HG03066 (cell line): ENCODE data around the gene MPZL3.

ENCODE experiments used
- ATAC-seq: cut with Tn5 transposase; IDR thresholded peaks from one replicate; pipeline ENCODE4 v1.9.1; 2021; ENCODE audit warnings: low read depth; ENCODE audit not compliant: unreplicated experiment

Gene MPZL3, protein sequence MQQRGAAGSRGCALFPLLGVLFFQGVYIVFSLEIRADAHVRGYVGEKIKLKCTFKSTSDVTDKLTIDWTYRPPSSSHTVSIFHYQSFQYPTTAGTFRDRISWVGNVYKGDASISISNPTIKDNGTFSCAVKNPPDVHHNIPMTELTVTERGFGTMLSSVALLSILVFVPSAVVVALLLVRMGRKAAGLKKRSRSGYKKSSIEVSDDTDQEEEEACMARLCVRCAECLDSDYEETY

DNA sequence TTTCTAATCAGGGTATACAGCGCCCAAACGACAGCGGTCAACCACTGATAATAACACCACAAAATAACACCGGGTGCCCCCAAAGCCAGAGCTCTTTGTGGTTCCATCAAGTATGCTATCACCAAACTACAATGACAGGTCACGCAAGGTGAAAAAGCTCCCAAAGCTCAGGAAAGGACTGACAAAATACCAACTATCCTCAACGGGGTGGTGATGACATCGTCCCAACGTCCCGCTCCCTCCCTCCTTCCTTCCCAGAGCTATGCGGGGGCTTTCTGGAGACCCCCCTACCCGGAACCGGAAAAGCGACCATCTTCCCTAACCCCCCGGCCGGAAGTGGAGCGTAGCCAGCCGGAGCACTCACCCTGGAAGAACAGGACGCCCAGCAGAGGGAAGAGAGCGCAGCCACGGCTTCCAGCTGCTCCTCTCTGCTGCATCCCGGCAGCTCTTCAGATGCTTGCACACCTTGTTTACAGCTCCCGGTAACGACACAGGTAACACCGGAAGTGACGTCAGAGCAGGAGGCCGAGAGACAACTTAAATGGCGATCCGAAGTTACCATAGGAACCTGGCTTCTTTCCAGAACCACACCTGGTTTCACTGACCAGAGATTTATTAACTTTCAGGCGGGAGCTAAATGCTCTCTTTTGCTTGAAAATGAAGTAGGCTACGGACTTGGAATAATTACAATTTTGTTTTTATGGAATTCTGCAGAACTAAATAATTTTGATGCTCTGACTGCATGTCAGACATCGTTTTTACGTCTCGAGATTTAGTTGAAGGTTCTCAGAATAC, at the start of gene MPZL3:
TSS of gene MPZL3 (minus strand) at position 508 of the 795 bp plus-strand sequence. CDS start at position 437, 71 bp downstream.
- peak; percentile 77 for ATAC-seq

- ATAC-seq: no peak
Measured at GRCh38 chr11:118301600-118302195, 49.5 kb upstream of the MPZL3 start.

DNA sequence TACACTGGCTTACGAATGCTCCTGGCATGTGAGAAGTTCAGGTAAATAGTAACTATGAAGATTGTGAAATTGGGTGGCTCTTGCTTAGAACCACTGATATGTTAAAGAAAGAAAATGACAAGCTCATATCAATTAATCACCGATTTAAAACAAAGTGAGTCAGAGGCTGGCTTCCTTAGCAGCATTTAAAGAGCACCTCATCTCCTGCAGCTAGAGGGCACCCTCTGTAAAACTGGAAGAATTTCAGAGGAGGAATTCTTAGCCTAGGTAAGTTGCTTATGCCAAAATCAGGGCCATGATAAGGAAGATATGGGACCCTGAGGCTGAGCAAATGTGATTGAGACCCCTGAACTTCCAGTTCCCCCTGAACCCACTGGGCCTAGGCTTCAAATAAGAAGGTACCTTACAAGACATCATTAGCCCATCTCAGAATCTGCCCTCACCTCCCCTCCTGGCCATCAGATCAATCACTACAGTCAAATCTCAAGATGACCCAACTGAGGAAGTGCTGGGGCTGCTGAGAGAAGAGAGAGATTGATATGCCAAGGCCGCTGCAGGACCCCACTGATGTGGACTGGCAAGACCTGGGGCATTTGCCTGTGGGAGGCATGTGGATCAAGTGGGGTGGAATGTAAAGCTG, 43.8 kb upstream of the MPZL3 start:
- no peak for ATAC-seq

- no peak for ATAC-seq
Measured at GRCh38 chr11:118295199-118295598, 43.0 kb upstream of the MPZL3 start.

DNA sequence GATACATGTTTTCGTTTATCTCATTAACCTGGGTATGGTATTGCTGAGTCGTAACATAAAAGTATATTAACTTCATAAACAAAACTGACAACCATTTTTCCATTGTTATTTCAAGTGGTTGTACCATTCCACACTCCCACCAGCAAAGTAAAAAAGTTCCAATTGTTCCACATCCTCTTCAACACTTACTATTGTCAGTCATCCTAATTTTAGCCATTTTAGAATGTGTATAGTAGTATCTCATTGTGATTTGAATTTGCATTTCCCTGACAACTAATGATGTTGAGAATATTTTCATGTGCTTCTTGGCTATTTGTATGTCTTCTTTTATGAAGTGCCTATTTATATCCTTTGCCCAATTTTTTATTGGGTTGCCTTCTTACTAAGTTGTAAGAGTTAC, 41.9 kb upstream of the MPZL3 start:
- no peak for ATAC-seq

DNA sequence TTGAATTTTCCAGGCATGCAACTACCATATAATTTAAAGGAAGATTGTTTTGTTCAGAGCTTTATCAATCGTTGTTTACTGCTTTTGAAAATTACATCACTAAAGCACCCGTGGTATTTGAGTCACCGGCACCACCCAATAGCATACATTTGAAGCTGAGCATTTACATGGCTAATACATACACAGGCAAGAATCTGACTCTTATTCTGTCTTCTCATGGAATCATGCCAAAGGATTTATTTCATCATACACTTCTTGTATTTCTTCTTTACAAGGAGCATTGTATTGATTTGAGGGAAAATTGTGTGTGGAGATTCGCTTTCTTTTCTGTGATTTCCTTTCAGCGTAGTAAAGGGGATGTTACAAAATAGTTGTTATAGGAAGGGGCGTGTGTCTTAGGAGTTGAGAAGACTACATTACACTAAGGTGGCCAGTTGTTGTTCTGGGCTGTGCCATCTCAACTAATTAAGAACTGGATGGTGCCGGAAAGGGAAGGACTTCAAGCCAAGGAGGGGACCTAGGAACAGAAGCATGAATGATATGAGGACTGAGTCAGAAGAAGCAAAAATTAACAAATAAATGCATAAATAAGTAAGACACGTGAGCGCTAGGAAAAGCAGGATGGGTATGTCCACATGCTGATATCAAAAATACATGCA, 39.4 kb upstream of the MPZL3 start:
- no peak for ATAC-seq

DNA sequence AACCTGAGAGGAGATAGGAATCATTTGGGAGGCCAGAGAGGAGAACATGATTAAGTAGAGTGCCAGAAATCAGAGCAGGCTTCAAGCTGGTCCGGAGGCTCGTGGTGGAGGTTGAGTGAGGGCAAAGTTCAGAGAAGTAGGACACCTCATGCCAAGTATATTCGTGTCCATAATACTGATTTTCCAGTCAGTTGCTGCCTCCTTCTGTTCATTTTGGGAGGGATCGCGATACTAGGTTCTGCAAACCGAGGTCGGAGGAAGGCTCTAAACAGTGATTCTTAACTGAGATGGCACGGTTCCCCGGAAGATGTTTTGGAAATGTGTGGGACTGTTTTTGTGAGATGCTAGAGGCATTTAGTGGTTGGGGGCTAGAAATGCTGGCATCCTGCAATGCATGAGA, 38.8 kb upstream of the MPZL3 start:
- no peak for ATAC-seq

DNA sequence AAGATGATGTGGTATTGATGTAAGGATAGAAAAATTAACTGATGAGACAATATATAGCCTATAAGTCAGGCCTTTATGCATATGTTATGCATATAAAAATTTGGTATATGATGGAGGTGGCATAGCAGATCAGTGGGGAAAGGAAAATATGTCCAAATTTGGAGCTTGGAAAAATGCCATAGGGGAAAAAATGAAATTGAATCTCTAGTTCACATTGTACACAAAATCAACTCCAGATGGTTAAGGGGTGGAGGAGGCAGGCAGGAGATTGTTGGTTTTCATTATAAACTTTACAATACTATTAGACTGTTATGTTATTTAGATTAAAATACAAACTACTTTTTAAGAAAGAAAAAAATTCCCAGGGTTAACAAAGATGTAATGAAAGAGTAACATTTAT, 37.2 kb upstream of the MPZL3 start:
- ATAC-seq: no peak

DNA sequence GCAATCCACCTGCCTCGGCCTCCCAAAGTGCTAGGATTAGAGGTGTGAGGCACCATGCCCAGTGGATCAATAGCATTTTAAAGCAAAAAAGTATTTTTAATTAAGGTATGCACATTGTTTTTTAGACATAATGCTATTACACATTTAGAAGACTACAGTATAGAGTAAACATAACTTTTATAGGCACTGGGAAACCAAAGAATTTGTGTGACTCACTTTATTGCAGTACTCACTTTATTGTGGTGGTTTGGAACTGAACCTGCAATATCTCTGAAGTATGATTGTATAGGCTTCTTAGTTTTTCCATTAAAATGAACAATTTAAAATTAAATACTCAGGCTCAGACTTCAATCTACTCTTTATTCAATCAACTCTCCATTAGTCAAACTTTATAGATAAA, 34.8 kb upstream of the MPZL3 start:
- no peak for ATAC-seq

- ATAC-seq: no peak
Measured at GRCh38 chr11:118286545-118286944, 34.4 kb upstream of the MPZL3 start.

- ATAC-seq: no peak
Measured at GRCh38 chr11:118283756-118284350, 31.7 kb upstream of the MPZL3 start.

DNA sequence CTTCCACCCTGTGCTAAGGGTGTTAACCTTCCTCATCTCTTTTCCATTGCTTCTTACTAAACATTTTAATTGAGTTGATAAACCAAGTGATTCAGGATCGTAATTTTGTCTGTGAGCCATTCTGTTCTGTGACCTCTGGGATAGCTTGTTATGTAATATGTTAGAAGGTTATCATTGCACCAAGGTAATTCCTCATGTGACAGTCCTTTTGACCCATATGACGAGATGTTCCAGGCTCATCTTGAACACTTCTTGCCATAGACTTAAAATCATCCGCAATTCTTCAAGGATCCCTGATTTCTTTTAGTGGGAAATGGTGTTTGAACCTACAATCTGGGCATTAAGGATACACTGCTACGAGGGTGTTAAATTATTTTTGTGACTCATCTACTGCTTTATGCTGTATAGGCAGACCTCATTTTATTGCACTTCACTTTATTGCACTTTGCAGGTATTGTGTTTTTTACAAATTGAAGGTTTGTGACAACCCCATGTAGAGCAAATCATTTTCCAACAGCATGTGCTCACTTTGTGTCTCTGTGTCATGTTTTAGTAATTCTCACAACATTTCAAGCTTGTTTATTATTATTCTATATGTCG, 31.0 kb upstream of the MPZL3 start:
- no peak for ATAC-seq

- ATAC-seq: no peak
Measured at GRCh38 chr11:118282606-118283005, 30.4 kb upstream of the MPZL3 start.

DNA sequence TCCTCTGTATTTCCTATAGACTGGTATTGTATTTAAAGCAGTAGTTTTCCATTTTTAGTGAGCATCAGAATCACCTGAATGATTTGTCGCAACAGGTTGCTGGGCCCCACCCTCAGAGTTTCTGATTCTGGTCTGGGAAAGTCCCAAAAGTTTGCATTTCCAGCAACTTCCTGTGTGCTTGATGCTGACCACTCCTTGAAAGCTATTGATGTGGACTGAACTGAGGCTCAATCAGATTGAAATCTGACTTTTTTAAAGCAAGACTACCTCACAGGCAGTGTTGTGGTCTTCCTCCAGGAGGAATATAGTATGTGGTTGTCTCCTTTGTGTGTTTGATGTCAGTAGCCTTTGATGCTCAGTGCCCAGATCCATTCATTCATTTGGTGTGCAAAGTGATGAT, 29.1 kb upstream of the MPZL3 start:
- no peak for ATAC-seq

DNA sequence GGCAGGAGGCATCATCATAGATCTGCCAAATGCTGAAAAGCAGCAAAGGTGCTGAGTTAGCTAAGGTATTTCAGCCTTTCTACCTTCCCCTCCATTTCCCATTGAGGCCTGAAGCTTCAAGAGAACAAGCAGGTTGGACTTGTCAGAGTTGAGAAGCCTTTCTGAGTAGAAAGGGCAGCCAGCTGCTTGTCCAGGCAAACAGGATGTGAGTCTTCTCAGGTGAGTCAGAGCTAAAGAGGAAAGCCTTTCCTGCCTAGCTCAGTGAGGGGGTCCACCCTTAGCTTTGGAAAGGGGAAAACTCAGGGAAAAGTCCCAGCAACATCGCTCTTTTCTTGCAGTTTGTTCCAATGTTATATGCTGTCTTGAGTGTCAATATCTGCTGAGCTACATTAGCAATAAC, 25.1 kb upstream of the MPZL3 start:
- no peak for ATAC-seq

DNA sequence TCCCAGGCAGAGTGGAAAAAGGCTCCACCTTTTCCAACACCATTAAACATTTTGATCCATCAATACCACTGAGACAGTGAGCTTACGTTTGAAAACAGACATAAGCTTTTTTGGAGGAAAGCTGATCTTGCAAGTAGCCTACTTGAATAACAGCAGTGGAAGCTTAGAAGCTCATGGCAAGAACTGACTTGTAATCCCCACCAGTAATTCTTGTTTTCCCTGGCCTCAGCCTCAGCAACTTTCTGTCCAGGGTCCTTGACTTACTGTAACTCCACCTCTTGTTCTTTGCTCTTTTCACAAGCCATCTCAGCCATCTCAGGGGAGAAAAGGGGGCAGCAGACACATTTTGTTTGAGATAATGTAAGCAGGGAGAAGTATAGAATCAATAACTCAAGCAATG, 24.3 kb upstream of the MPZL3 start:
- no peak for ATAC-seq

DNA sequence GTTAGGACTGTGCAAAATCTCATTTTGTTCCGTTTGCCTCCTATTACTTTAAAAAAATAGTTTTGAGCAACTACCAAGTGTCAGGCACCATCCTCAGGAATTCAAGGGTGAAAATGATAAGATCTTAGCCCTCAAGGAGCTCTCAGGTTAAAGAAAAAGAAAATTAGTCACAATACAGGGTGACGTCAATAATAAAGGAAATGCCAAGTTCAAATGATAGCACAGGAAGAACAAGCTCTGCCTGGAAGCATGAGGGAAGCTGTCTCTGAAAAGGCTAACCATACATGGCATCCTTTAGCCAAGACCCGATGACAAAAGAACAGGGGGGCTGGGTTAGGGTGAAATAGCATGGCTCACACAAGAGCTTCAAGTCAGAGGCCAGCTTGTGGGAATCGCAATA, 23.0 kb upstream of the MPZL3 start:
- ATAC-seq: no peak

DNA sequence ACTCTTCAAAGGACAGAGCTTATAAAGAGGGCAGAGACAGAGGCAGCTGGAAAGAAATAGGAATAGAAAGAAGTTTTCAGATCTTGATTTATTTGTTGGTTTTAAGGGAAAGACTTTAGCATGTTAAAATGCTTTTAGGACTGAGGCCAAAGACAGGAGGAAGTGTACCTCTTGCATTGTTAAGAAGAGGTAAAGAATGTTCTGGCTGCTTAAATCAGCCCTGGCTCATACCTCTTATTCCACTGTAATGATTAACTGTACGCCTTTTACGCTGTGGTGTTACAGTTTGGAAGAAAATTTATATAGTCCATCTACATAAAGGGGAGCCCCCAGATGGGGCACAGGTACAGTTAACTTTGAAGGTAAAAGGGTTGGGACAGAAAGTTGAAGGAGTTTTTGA, 22.0 kb upstream of the MPZL3 start:
- ATAC-seq: no peak

DNA sequence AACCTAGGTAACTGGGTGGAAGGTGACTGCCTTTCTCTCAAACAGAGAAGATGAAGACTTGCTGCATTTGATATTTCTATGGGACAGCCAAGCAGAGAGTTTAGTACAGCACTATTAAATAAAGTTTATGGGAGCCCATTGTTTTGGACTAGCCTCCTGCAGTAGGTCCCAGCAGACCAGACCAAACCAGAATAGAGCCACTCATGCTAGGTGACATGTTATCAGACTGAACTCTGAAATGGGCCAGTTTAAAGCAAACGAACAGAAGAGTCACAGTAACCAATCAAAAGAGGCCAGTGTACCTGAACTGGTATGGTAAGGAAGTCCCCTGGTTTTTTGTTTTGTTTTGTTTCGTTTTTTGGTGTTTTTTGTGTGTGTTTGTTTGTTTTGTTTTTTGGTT, 19.8 kb upstream of the MPZL3 start:
- ATAC-seq: no peak

DNA sequence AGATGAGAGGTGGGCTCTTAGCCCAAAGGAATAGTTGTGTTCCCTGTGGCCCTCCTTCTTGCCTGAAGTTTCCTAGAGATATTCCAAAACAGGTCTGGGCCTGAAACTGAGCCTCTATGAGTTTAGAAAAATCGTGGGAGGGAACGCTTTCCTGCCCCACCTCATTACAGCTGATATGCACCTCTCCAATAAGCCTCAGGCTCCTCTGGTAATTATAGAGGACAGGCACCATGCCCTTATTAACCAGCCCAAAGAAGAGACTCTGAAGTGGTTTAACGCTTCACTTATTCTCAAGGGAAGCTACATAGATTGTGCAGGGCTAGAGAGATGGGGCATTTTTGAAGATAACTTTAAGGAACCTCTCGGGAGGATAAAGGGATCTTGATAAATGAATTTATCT, 15.3 kb upstream of the MPZL3 start:
- no peak for ATAC-seq
